SW 1271 (cell line): ENCODE measurements around the gene RASD1.

Experiments used
- DNase-seq, 2 experiments: peaks; one replicate each; lab custom pipeline; 2025; lab: John Stamatoyannopoulos, UW

Gene RASD1

DNA sequence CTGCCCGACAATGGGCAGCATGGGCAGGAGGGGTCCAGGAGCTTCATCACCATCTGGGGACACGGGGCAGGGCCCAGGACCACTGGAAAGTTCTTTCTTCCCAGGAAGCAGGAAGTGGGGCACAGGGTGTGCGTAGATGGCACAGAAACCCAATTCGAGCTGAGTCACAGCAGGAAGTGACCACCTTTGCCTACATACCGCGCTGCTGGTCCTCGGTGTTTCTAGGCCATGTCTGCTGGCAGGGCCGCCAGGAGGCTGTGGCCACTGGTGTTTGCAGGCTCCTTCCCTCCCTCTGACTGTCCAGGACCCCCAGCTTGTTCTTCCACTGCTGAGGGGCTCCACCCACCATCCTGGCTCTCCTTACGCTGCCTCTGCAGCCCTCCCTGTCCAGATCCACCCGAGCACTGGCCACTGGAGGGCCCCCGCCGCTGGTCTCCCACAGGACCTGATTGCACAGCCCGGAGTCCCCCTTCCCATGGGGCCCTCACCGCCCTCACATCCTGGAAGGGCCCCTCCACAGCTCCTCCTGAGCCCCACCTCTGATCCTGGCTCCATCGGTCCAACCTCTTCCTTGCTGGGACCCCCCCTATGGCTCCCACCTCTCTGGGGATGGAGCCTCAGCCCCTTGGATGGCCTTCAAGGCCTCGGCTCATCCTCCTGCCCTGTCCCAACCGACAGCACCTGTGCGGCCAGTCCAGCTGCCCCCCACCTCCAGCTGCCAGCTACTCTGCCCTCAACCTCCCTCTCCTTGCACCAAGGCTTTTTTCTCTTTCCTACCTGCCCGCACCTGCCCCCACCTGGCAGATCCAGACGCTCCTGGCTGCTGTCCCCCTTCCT, 14.5 kb upstream of the RASD1 start:
- DNase-seq, result no peak

- no peak for DNase-seq
These were observed 13.6 kb upstream of the RASD1 start for GRCh38 chr17:17509601-17510425.

DNA sequence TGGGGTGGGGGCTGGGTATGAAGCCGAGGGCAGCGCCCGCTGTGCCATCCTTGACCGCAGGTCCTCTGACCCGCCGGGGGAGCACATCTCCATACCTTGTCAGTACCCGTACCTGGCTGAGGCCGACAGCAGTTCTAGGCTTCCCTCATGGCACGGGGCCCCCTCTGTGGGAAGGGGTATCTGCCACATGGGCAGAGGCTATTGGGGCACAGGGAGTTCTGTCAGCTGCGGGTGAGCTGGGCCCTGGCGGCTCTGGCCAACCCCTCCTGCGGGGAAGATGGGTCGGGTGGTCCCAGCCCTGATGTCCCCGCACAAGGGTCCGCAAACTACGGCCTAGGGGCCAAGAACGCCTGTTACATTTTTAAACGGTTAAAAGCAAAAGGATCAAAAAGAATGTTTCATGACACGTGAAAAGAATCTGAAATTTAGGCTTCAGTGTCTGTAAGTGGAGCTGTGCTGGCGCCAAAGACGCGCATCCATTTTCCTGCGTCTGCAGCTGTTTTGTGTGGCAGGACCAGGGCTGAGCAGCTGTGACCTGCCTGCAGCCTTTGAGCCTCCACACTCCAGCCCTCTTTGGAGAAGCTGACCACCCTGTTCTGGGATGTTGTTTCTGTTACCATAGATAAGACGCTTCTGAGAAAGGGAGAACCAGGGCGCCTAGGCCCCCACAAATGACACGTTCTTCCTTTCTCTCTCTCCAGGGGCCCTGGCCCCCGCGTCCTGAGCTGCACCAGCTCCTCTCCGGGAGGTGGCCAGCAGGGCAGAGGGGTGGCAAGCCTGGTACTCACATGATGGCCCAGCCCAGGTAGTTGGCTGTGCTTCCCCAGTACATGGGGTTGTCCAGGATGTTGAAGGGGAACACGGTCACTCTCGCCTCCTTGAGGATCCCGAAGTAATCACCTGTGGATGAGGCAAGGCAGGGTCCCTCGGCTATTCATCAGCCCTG, 12.7 kb upstream of the RASD1 start:
- no peak for DNase-seq

- no peak for DNase-seq
These were observed 11.9 kb upstream of the RASD1 start for GRCh38 chr17:17508019-17508535.

GRCh38 chr17:17507465-17508011, 11.3 kb upstream of the RASD1 start:
- DNase-seq, result no peak

GRCh38 chr17:17506893-17507464, 10.8 kb upstream of the RASD1 start:
- no peak for DNase-seq

GRCh38 chr17:17506181-17506741, 10.1 kb upstream of the RASD1 start:
- no peak for DNase-seq

- no peak for DNase-seq
These were observed 9.5 kb upstream of the RASD1 start for GRCh38 chr17:17505610-17506171.

DNA sequence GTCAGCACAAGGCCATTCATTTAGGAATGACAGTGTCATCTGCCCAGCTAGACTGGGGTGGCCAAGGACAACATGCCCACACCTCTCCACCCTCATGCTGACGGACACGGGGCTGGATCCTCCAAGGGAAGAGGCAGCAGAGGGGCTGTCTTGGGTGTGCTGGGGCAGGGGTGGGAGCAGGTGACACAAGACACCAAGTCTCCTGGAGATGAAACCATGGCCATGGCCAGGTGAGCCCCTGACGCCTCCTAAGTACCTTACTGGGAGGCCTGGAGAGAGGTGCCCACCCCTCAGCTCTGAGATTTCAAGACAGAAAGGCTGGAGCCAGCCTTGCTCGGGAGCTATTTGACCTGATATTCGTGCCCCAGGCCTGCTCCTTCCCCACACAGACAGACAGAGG, 9.0 kb upstream of the RASD1 start:
- no peak for DNase-seq

- DNase-seq, result no peak
These were observed 8.3 kb upstream of the RASD1 start for GRCh38 chr17:17504341-17505140.

- DNase-seq, result no peak
These were observed 7.5 kb upstream of the RASD1 start for GRCh38 chr17:17503566-17504130.

- no peak for DNase-seq
These were observed 6.8 kb upstream of the RASD1 start for GRCh38 chr17:17502741-17503565.

DNA sequence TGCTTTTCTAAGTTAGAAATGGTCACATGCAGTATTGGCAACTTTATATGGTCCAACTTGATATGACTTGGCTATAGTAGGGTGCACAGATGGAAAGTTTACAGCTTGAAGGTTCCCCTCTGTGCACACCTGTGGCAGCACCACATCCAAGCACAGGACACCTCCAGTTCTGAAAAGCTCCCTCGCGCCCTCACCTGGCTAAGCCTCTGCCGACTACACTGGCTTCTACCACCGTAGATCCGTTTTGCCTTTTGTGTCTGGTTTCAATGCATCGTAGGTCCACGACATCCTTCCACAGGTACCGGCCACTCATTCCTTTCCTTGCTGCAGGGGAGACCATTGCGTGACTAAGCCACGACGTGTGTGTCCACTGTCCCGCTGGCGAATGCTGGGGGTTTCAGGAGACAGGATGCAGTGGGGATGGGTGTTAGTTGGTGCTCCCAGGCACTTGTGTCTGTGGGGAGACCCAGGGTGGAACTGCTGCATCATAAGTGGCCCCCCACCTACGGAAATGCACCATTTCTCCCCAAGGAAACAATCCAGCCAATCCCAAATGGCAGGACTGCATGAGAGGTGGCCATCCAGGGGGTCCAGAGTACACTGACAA, 4.9 kb upstream of the RASD1 start:
- DNase-seq, result no peak

DNA sequence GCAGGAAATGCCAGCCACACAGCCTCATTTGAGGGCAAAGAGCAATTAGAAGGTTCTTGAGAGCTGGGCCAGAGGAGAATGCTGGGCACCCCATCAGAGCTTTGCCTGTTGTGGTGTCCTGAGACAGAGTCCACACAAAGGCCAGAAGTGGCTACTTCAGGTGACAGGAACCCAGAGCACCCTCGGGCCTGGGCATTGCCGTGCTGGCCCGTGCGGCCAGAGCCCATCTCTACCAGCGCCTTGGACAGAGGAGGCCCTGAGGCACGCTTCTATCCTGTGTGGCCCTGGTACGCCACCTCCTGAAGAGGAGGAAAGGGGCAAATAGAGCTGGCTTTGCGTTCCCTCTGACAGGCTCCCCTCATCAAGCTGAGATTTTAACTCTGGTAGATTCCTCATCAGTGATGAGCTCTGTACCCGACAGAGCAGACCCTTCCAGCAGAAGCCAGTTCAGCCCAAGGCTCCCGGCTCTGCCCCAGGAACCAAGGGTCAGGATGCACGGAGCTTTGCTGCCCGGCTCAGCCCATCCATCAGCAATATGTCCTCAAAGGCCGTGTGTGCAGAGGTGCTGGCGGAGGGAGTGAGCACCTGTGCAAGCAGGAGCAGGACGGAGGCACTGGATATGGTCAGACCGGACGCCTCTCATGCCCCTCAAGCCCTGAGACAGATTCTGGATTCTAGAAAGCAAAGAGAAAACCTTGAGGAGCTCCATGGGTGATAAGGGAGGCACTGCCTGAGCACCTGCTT, 3.4 kb upstream of the RASD1 start:
- DNase-seq, result no peak

GRCh38 chr17:17498606-17499301, 2.6 kb upstream of the RASD1 start:
- no peak for DNase-seq

- no peak for DNase-seq
These were observed 1.8 kb upstream of the RASD1 start for GRCh38 chr17:17497845-17498520.
